Iris pigment epithelial cell (primary cell): ENCODE results near the gene RASGRF2.
A peak's percentile ranks its signal among the peaks of the same experiment; 100 is the strongest.
"Not testable (repeated sequence)": the region's sequence is repeated elsewhere in the genome, so short reads cannot be mapped to it uniquely, and the experiment has no call there.

Experiments
- DNase-seq: peaks from one replicate; pipeline ENCODE4 v3.0.0-alpha.2; 2011; ENCODE audit warnings: low read depth

Gene RASGRF2

DNA sequence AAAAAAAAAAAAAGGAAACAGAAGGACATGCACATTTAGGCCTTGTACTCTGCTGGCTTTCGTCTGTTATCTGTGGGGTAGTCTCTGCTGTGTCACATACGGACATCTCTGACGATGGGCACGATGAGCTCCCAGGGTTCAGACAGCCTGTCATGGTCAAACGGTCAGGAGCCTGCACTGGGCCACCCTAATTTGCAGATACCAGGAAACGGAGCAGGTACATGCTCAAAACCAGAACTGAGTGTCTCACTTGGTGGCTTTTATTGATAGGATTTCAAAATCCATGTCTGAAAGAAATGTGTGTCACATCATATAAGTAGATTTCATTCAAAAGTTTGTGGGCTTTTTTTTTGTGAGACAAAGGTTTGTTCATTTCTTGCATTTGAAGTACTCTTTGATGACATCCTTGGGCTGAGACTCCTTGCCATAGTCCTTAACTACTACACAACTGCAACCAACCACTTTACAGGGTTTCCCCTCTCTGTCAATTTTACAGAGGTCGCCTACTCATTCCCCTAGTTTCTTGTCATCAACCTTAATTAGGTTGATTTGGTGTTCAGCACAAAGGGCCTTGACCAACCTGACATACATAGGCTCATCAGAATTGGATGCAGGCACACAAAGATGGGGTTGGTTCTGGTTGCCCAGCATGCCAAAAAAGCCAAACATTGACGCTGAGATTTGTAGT is 281.9 kb downstream of the RASGRF2 start:
- no peak for DNase-seq

DNA sequence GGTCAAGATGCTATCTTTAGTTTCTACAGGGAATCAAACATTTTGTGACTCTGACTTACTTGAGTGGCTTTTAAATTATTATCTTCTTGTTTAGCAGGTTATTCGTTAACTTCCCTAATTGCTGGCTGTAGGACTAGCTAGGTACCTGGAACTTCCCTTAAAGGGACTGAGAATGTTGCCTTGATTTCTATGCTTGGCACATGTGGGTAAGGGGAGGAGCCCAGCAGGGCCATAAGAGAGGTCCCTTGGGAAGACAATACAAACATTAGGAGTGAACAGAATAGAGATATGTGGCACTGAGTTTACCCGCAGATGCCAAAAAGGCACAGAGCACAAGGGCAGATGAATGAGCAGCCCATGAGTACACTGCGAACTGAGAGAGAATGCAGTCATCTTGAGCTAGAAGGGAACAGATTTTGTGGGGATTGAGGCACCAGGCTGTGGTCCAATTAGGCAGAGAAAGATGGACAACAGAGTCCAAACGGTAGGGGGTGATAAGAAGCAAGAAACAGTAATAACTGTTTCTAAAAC is 282.8 kb downstream of the RASGRF2 start:
- no peak for DNase-seq

DNA sequence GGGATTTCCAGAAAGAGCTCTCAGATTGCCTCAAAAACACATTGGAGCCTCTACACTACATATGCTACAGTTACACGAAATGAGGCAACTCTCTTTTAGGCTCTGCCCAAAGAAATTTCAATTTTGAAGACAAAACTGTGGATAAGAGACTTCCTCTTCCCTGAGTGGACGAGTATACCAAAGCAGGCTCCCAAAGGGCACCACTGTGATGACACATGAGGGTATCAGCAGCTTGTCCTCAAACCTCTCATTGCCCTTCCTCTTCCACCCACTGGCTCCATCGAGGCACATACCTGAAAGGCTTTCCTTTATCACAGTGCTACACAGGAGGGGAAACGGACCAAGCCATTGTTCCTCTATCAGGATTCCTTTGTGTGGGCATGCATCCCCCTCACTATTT is 284.3 kb downstream of the RASGRF2 start:
- DNase-seq: no peak

DNA sequence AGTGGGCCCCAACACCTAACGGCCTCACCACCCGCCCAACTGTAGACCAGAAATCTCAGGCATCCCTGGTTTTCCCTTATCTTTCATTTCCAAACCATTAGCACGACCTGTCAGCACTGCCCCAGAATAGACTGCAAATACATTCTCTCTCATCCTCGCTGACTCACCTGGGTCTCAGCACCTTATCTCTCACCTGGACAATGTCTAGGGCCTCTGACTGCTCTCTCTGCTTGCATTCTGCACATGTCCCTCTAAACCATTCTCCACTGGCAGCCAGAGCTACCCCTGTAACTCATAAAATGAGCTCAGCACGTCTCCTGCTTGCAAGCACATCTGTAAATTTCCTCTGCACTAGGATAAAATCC is 285.7 kb downstream of the RASGRF2 start:
- DNase-seq: no peak

DNA sequence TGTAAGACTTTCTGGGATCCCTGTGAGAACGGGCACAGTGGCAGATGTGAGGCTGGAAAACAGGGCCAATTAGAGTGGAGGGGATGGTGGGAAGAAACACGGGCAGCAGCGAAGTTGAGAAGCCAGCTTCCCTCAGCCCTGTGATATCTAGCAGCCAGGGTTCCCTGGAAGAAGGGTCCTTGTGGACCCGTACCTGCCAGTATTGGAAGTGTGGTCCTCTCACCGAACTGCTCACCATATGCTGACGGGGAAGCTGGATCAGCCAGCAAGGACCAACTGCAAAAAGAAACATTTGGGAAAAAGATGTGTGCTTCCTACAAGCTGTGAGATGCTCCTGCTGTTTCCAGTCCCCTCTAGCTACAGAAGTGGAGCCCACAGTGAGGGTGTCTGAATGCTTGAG is 286.5 kb downstream of the RASGRF2 start:
- no peak for DNase-seq

- DNase-seq: peak; percentile 73
Measured at GRCh38 chr5:81247441-81247972, 287.3 kb downstream of the RASGRF2 start.

DNA sequence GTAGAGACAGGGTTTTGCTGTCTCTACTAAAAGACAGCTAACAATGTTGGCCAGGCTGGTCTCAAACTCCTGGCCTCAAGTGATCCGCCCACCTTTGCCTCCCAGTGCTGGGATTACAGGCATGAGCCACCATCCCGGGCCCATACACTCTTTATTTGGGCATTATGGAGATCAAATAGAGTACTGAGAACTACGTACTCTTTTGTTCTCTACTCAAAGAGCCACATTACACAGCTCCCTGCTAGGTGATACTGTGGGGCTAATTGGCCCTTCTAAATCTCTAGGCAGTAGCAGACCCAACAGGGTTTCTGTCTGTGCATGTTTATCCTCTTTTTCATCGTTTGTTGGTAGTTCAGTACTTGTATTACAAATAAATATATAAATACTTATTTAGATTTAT is 289.1 kb downstream of the RASGRF2 start:
- no peak for DNase-seq

GRCh38 chr5:81250004-81250403 is 289.8 kb downstream of the RASGRF2 start:
- no peak for DNase-seq

DNA sequence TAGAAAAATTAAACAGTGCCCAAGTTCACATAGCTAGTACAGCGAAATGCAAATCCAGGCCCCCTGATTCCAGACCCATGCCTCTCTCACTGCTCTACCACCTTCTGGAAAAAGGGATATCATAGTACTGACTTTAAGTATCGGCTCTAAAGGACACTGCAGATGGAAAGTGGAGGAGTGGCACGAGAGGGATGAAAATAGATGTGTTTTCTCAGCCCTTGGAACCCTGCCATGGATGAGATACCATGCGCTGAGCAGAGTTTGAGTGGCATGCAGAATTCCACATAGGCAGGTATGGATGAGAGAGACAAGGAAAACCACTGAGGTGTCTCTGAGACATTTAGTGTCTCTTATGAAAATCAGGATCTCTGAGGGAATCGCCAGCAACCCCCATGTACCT is 291.8 kb downstream of the RASGRF2 start:
- DNase-seq: no peak

GRCh38 chr5:81252904-81253303 is 292.7 kb downstream of the RASGRF2 start:
- no peak for DNase-seq

GRCh38 chr5:81253875-81254274 is 293.7 kb downstream of the RASGRF2 start:
- DNase-seq: no peak

GRCh38 chr5:81254886-81255559 is 294.9 kb downstream of the RASGRF2 start:
- DNase-seq: no peak

GRCh38 chr5:81256766-81257165 is 296.6 kb downstream of the RASGRF2 start:
- DNase-seq: no peak

DNA sequence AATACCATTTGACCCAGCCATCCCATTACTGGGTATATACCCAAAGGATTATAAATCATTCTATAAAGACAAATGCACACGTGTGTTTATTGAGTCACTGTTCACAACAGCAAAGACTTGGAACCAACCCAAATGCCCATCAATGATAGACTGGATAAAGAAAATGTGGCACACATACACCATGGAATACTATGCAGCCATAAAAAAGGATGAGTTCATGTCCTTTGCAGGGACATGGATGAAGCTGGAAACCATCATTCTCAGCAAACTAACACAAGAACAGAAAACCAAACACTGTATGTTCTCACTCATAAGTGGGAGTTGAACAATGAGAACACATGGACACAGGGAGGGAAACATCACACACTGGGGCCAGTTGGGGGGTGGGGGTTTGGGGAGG is 302.6 kb downstream of the RASGRF2 start:
- not testable (repeated sequence) for DNase-seq

GRCh38 chr5:81265101-81265500 is 304.9 kb downstream of the RASGRF2 start:
- DNase-seq: peak; percentile 24

GRCh38 chr5:81268521-81269196 is 308.5 kb downstream of the RASGRF2 start:
- peak; percentile 93 for DNase-seq

DNA sequence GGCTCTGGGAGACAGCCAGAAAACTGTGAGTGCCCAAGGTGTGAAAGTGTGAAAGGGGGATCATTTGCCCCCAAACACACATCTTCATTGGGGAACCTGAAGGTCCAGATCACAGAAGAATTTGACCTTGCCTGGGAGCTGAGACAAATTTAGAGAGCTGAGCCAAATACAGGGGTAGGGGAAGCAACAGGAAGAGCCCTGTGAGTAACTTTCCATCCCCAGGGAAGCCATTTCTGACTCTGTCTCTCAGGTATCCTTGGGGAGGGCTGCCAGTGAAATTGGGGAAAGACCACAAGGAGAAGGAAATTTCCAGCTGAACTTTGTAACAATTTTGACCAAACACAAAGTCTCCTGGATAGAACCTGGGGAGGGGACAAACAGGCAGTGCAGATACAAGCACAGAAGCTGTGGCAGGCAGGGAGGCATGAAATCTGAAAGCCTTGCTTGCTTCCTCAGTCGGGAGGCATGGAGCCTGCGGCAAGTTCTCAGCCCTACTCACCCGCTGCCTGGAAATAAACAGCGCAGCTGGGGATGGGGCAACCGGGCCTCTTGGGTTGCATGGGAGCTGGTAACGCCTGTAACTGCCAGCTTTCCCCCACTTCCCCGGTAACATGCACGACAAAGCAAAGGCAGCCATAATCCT is 309.7 kb downstream of the RASGRF2 start:
- no peak for DNase-seq

DNA sequence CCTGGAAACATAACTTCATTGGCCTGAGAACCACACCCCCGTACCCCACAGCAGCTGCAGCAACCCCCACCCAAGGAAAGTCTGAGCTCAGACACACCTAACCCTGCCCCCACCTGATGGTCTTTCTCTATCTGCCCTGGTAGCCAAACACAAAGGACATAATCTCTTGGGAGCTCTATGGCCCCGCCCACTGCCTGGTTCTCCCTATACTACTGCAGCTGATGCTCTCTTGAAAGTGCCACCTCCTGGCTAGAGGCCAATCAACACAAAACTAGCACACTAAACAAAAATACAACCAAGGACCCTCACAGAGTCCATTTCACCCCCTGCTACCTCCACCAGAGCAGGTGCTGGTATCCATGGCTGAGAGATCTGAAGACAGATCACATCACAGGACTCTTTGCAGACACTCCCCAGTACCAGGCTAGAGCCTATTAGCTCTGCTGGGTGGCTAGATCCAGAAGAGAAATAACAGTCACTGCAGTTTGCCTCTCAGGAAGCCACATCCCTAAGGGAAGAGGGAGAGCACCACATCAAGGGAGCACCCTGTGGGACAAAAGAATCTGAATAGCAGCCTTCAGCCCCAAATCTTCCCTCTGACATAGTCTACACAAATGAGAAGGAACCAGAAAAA is 310.3 kb downstream of the RASGRF2 start:
- not testable (repeated sequence) for DNase-seq
